BE2C (cell line): Measurements from ENCODE around the gene ATG101.
"Not testable (repeated sequence)": the region's sequence is repeated elsewhere in the genome, so short reads cannot be mapped to it uniquely, and the experiment has no call there.

ENCODE experiments used
- DNase-seq: peaks from one replicate; pipeline ENCODE4 v3.0.0-alpha.2; 2020
- H3K27me3 ChIP-seq: fragments of 250-450 bp; sonication (Bioruptor Pico); 2 replicates; pipeline ENCODE4 v1.5.1; 2020; ENCODE audit warnings: mild to moderate bottlenecking
- H3K36me3 ChIP-seq: fragments of 250-450 bp; sonication (Bioruptor Pico); 2 replicates; pipeline ENCODE4 v1.5.1; 2020; ENCODE audit warnings: mild to moderate bottlenecking
- H3K4me1 ChIP-seq: fragments of 250-450 bp; sonication (Bioruptor Pico); 2 replicates; pipeline ENCODE4 v1.5.1; 2020
- H3K4me3 ChIP-seq: 2 replicates; pipeline ENCODE4 v1.5.1; 2011; ENCODE audit warnings: low read depth, low read length
- H3K9me3 ChIP-seq: fragments of 250-450 bp; sonication (Bioruptor Pico); 2 replicates; pipeline ENCODE4 v1.5.1; 2020
- CTCF ChIP-seq: IDR thresholded peaks from 2 replicates; pipeline ENCODE4 v1.5.1; 2012; ENCODE audit warnings: mild to moderate bottlenecking, low read depth, low read length

ATG101 gene

DNA sequence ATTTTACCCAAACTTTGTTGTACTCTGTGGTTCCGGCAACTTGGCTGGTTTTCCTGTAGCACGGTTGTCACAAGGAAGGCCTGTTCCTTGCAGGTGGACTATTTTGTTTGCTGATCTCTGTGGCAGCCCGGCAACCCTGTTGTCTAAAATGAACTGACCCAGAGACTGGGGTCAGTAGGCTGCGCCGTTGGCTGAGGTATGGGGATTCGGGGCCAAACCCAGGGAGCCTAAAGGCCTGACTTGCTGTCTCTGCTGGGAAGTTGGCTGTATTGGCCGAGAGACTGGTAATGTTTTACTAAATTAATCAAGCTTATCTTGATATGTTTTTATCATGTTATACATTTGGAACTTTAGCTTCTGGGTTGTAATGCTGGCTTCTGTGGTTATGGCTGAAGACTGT, 23.6 kb downstream of the ATG101 start:
- no peaks in the 10 kb centered on the region for H3K36me3 ChIP-seq
- DNase-seq = no peak
- peaks cover 28% of the 10 kb centered on the region for H3K27me3 ChIP-seq
- TF ChIP-seq CTCF = no peak
- H3K4me3 ChIP-seq = no peak overlapping the region
- peaks cover 4% of the 10 kb centered on the region; the same call in 1 of the 2 replicates for H3K4me1 ChIP-seq
- H3K9me3 ChIP-seq = no peaks in the 10 kb centered on the region

GRCh38 chr12:52096332-52097044, 26.7 kb downstream of the ATG101 start:
- TF ChIP-seq CTCF = no peak
- Histone ChIP-seq H3K9me3 (no peaks in the 10 kb centered on the region), H3K4me3 (no peak overlapping the region), H3K36me3 (no peaks in the 10 kb centered on the region), H3K4me1 (no peaks in the 10 kb centered on the region), H3K27me3 (peaks cover 41% of the 10 kb centered on the region)
- no peak for DNase-seq

- H3K27me3 ChIP-seq = peaks cover 38% of the 10 kb centered on the region
- DNase-seq = no peak
- TF ChIP-seq CTCF = no peak
- H3K36me3 ChIP-seq = no peaks in the 10 kb centered on the region
- H3K4me1 ChIP-seq = no peaks in the 10 kb centered on the region
- no peaks in the 10 kb centered on the region for H3K9me3 ChIP-seq
- H3K4me3 ChIP-seq = no peak overlapping the region
These were observed 27.4 kb downstream of the ATG101 start for GRCh38 chr12:52097045-52097666.

- H3K4me3 ChIP-seq, H3K4me1 ChIP-seq, DNase-seq, H3K9me3 ChIP-seq, H3K36me3 ChIP-seq: not testable (repeated sequence)
- peaks cover 67% of the 10 kb centered on the region for H3K27me3 ChIP-seq
These were observed 34.8 kb downstream of the ATG101 start for GRCh38 chr12:52104431-52105089.

DNA sequence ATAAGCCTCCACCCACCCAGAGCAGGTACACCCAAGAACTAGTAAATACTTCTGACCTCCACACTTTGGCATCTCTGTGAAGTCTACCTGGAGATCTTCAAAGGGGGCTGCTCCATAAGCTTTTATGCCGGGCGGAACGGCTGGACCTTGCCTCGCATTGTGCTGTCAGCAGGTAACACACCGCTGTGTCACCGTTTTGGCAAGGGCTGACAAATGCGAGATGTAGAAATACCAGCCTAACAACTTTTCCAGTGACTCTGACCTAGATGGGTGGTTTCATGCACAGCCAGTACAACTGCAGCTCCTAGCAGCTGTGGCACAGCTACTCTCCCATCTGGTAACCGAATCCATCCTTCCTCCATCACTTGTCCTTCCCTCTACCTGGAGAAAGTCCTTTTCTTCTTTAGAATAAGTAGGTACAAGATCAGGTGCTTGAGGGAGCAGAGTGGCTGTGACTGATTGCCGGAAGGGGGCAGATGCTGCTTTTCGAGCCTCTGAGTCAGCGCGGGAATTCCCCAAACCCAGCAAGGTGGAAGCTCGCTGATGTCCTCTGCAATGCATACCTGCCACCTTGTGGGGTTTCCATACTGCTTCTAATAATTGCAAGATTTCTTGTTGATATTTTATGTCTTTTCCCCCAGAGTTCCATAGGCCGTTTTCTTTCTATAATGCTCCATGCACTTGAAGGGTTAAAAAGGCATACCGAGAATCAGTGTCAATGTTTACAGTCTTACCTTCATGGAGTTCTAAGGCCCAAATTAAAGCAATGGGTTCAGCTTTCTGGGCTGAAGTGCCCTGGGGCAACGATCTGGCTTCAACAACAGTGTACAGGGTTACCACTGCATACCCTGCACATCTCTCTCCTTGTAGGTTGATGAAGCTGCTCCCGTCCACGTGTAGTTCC, 46.7 kb downstream of the ATG101 start:
- DNase-seq = not testable (repeated sequence)

GRCh38 chr12:52117806-52118475, 48.2 kb downstream of the ATG101 start:
- H3K4me3 ChIP-seq, DNase-seq, H3K27me3 ChIP-seq, H3K4me1 ChIP-seq, H3K9me3 ChIP-seq, H3K36me3 ChIP-seq: not testable (repeated sequence)

More for the DNA sequence above, 46.7 kb downstream of the ATG101 start:
- H3K36me3 ChIP-seq, H3K9me3 ChIP-seq, H3K4me1 ChIP-seq, H3K27me3 ChIP-seq, H3K4me3 ChIP-seq: not testable (repeated sequence)
